Panc1 (cell line): Measurements from ENCODE around the gene IMPDH2. TPM values are rescaled to one million over a fixed set of nuclear protein-coding genes. Genes with fewer than 3 reads are reported as not detected.

Source experiments
- ATAC-seq: fragments of 200-7000 bp; cut with Tn5 transposase; 2 replicates; pipeline ENCODE4 v1.9.1; 2020; ENCODE audit warnings: mild to moderate bottlenecking, moderate library complexity
- BruUV-seq: library from RNA; stranded (reverse); fragments of 400-500 nt; replicated peaks from 2 replicates; lab custom pipeline; 2021; lab: Mats Ljungman, UMichigan
- CTCF ChIA-PET: fragments of 300-600 bp; sonication (Branson Sonifier 250); formaldehyde crosslinking; loops from one replicate; lab custom pipeline; 2022; ENCODE audit warnings: antibody characterized with exemption; lab: Charles Lee
- POLR2A ChIA-PET: fragments of 300-600 bp; sonication (Branson Sonifier 250); formaldehyde crosslinking; loops from one replicate; lab custom pipeline; 2022; ENCODE audit warnings: antibody characterized with exemption; lab: Charles Lee
- DNase-seq: peaks from one replicate; pipeline ENCODE4 v3.0.0-alpha.2; 2010; ENCODE audit warnings: low read depth, low spot score
- H3K27ac ChIP-seq: 2 replicates; pipeline ENCODE4 v1.5.1; 2011; ENCODE audit warnings: mild to moderate bottlenecking, low read length, inconsistent platforms
- H3K27me3 ChIP-seq: fragments of 200-500 bp; sonication (Bioruptor generic); 2 replicates; pipeline ENCODE4 v1.6.0; 2014; ENCODE audit warnings: low read length, inconsistent platforms; ENCODE audit not compliant: control insufficient read depth, insufficient read depth
- H3K36me3 ChIP-seq: fragments of 200-500 bp; sonication (Bioruptor generic); 2 replicates; pipeline ENCODE4 v1.5.1; 2014; ENCODE audit warnings: inconsistent platforms, mild to moderate bottlenecking, low read length, moderate library complexity; ENCODE audit not compliant: control insufficient read depth, insufficient read depth
- H3K4me1 ChIP-seq: 2 replicates; pipeline ENCODE4 v1.5.1; 2011; ENCODE audit warnings: inconsistent platforms, mild to moderate bottlenecking, low read length, moderate library complexity; ENCODE audit not compliant: control insufficient read depth, insufficient read depth
- H3K4me3 ChIP-seq, 2 experiments: 2 replicates each; pipeline ENCODE4 v1.5.1; 2011 to 2012; ENCODE audit warnings: low read depth in 2 of 2, low read length in 2 of 2, mild to moderate bottlenecking in 2 of 2, inconsistent platforms in 1 of 2, moderate library complexity in 1 of 2
- H3K9me3 ChIP-seq: fragments of 200-500 bp; sonication (Bioruptor generic); 2 replicates; pipeline ENCODE4 v1.5.1; 2014; ENCODE audit warnings: low read depth, mild to moderate bottlenecking, inconsistent platforms, low read length, moderate library complexity; ENCODE audit not compliant: control insufficient read depth, insufficient read depth
- POLR2AphosphoS5 ChIP-seq: IDR thresholded peaks from 2 replicates; pipeline ENCODE4 v1.6.1; 2012; ENCODE audit warnings: mild to moderate bottlenecking, low read depth, low read length, moderate library complexity
- SIN3A ChIP-seq: IDR thresholded peaks from 2 replicates; pipeline ENCODE4 v1.6.1; 2012; ENCODE audit warnings: low read depth, mild to moderate bottlenecking, low read length, moderate library complexity, borderline replicate concordance; ENCODE audit not compliant: insufficient read depth
- TCF7L2 ChIP-seq: IDR thresholded peaks from 2 replicates; pipeline ENCODE4 v1.6.1; 2011; ENCODE audit warnings: mild to moderate bottlenecking, low read depth, low read length, inconsistent platforms
- in situ Hi-C: cut with HindIII; loops from 2 replicates; pipeline ENCODE4 v1.10.0; 2016; ENCODE audit warnings: low sequenced_read_pairs, low pct_unique_long_range_greater_than_20kb
- intact Hi-C: fragments of 100-400 bp; cut with micrococcal nuclease; formaldehyde crosslinking; loops from one replicate; pipeline ENCODE4 v1.10.0; 2022; ENCODE audit not compliant: unreplicated experiment
- total RNA-seq: library from RNA; stranded (reverse); gene quantifications from one replicate; pipeline ENCODE4 v1.2.1, GENCODE V29; 2021; ENCODE audit not compliant: unreplicated experiment
- TF ChIP-seq, protein P1 (sequence below): fragments of 450-650 bp; IDR thresholded peaks from 2 replicates; pipeline ENCODE4 v1.5.1; 2017; ENCODE audit warnings: mild to moderate bottlenecking
- TF ChIP-seq, protein P2 (sequence below), 2 experiments: IDR thresholded peaks; 2 replicates each; pipeline ENCODE4 v1.6.1; 2011 to 2012; ENCODE audit warnings: low read depth in 2 of 2, control low read depth in 1 of 2, low read length in 1 of 2, mild to moderate bottlenecking in 1 of 2, moderate library complexity in 1 of 2; ENCODE audit not compliant: insufficient read depth in 1 of 2

Gene IMPDH2
- total RNA-seq, 1 experiment from 2014 or later = 149 TPM

DNA sequence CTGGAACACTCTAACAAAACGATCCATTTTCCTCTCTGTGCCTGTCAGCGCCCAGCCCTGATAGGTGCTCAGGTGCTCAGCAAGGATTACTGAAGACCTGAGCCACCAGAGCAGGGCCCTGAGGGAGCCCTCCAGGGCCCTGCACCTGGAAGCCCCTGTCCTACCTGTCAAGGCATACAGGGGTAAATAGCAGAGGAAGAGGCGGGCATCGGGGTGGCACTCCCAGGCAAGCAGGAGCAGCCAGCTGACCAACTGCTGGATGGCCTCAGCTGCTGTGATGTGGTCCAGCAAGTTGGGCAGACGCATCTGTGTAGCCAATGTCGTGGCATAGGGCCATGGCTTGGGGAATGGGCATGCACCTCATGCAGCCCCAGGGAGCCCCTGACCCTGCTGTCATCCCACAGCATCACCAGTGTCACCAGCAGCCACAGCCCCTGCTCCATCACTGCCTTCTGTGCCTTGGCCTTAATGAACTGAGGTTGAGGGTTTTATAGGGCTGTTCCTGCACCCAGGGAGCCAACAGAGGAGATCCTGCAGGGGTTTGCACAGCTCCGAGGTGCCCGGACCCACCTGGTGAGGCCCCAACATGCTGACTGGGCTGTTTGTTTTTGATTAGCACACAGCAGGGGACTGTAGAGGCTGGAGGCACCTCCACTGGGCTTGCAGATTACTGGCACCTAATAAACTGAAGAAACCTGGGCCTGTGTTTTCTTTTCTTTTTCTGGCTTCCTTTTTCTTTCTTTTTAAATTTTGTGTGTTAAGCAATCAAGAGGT is 29.9 kb downstream of the IMPDH2 start:
- ATAC-seq = peak; percentile 49; the same call in 1 of the 2 replicates
- in situ Hi-C loops = no loop called here
- ChIA-PET CTCF (no interaction called here), POLR2A (no interaction called here)
- no peak for TF ChIP-seq POLR2AphosphoS5
- TF ChIP-seq SIN3A = no peak
- TF ChIP-seq TCF7L2 = no peak
- TF ChIP-seq, protein P1, sequence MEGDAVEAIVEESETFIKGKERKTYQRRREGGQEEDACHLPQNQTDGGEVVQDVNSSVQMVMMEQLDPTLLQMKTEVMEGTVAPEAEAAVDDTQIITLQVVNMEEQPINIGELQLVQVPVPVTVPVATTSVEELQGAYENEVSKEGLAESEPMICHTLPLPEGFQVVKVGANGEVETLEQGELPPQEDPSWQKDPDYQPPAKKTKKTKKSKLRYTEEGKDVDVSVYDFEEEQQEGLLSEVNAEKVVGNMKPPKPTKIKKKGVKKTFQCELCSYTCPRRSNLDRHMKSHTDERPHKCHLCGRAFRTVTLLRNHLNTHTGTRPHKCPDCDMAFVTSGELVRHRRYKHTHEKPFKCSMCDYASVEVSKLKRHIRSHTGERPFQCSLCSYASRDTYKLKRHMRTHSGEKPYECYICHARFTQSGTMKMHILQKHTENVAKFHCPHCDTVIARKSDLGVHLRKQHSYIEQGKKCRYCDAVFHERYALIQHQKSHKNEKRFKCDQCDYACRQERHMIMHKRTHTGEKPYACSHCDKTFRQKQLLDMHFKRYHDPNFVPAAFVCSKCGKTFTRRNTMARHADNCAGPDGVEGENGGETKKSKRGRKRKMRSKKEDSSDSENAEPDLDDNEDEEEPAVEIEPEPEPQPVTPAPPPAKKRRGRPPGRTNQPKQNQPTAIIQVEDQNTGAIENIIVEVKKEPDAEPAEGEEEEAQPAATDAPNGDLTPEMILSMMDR = no peak
- TF ChIP-seq, protein P2, sequence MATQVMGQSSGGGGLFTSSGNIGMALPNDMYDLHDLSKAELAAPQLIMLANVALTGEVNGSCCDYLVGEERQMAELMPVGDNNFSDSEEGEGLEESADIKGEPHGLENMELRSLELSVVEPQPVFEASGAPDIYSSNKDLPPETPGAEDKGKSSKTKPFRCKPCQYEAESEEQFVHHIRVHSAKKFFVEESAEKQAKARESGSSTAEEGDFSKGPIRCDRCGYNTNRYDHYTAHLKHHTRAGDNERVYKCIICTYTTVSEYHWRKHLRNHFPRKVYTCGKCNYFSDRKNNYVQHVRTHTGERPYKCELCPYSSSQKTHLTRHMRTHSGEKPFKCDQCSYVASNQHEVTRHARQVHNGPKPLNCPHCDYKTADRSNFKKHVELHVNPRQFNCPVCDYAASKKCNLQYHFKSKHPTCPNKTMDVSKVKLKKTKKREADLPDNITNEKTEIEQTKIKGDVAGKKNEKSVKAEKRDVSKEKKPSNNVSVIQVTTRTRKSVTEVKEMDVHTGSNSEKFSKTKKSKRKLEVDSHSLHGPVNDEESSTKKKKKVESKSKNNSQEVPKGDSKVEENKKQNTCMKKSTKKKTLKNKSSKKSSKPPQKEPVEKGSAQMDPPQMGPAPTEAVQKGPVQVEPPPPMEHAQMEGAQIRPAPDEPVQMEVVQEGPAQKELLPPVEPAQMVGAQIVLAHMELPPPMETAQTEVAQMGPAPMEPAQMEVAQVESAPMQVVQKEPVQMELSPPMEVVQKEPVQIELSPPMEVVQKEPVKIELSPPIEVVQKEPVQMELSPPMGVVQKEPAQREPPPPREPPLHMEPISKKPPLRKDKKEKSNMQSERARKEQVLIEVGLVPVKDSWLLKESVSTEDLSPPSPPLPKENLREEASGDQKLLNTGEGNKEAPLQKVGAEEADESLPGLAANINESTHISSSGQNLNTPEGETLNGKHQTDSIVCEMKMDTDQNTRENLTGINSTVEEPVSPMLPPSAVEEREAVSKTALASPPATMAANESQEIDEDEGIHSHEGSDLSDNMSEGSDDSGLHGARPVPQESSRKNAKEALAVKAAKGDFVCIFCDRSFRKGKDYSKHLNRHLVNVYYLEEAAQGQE (IDR thresholded peaks at IDR 0.05; ENCODE audit: insufficient read depth in 1 of 2, low read depth in 2 of 2, low read length in 1 of 2) = no peak
- H3K4me3 ChIP-seq = no peak overlapping the region
- BruUV-seq = no TSS peak
- H3K9me3 ChIP-seq = no peaks in the 10 kb centered on the region
- intact Hi-C loops = no loop called here
- DNase-seq = no peak
- peaks cover 6% of the 10 kb centered on the region for H3K4me1 ChIP-seq
- peak overlapping the region; percentile 59 for H3K27ac ChIP-seq
- H3K27me3 ChIP-seq = no peaks in the 10 kb centered on the region
- no peaks in the 10 kb centered on the region for H3K36me3 ChIP-seq

DNA sequence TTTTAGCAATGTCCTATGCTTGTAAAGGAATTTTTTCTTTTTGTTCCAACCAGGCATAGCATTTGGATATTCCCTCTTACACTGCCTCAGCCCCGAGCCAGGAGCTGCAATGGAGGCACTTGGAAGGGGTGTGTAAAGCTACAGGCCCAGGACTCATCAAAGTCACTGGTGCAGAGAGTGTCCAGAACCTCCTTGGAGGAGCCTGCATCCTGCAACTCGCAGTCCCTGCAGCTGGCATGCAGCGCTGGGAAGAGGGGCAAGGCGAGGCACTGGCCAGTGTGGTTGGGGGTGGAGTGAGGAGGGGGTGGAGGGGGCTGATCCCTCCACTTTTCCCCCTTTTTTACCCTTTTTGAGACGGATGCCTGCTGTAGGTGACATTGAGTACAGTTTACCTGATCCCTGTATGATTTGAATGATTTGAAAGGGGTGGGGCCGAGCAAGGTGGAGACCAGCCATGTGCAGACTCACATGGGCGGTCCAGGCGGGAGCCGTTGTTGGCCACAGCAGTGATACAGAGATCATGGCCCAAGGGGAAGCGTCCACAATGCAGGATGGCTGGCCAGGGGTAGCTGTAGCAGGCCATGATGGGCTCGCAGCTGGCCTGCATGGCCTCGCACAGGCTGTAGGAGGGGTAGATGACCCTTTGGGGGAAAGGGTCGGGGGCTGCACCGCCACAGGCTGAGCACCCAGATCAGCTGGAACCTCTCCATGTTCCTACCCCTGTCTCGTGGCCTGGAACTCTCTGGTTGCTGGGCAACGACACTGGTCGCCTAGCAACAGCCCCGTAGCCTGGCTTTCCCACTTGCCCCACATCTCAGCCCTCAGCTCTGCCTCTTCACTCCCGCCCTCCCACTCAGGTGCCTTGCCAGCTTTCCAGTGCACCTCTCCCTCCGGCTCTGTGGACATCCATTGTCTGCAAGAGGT is 31.2 kb downstream of the IMPDH2 start:
- Histone ChIP-seq H3K36me3 (no peaks in the 10 kb centered on the region), H3K27me3 (no peaks in the 10 kb centered on the region), H3K4me3 (no peak overlapping the region), H3K4me1 (peaks cover 6% of the 10 kb centered on the region), H3K27ac (peak overlapping the region; percentile 13; the same call in 1 of the 2 replicates), H3K9me3 (no peaks in the 10 kb centered on the region)
- no peak for ATAC-seq
- no peak for DNase-seq
- TF ChIP-seq, protein P2 (IDR thresholded peaks at IDR 0.05; ENCODE audit: insufficient read depth in 1 of 2, low read depth in 2 of 2, low read length in 1 of 2) = no peak
- TF ChIP-seq TCF7L2 = no peak
- TF ChIP-seq, protein P1 = no peak
- TF ChIP-seq POLR2AphosphoS5 = no peak
- no peak for TF ChIP-seq SIN3A
- intact Hi-C loops (no loop called here), in situ Hi-C loops (no loop called here)
- BruUV-seq = no TSS peak
- CTCF ChIA-PET = no interaction called here
- POLR2A ChIA-PET = no interaction called here
